RCC 7860 (cell line): ENCODE data around the gene ACOT7.
"Not testable (repeated sequence)": the region's sequence is repeated elsewhere in the genome, so short reads cannot be mapped to it uniquely, and the experiment has no call there.

ENCODE experiments used
- DNase-seq: peaks from one replicate; pipeline ENCODE4 v3.0.0-alpha.2; 2015; ENCODE audit warnings: low spot score
- FAIRE-seq: peaks from 2 replicates; lab custom pipeline; 2012; peaks lifted over from hg19 to GRCh38; lab: Jason Lieb, UNC

ACOT7 gene

DNA sequence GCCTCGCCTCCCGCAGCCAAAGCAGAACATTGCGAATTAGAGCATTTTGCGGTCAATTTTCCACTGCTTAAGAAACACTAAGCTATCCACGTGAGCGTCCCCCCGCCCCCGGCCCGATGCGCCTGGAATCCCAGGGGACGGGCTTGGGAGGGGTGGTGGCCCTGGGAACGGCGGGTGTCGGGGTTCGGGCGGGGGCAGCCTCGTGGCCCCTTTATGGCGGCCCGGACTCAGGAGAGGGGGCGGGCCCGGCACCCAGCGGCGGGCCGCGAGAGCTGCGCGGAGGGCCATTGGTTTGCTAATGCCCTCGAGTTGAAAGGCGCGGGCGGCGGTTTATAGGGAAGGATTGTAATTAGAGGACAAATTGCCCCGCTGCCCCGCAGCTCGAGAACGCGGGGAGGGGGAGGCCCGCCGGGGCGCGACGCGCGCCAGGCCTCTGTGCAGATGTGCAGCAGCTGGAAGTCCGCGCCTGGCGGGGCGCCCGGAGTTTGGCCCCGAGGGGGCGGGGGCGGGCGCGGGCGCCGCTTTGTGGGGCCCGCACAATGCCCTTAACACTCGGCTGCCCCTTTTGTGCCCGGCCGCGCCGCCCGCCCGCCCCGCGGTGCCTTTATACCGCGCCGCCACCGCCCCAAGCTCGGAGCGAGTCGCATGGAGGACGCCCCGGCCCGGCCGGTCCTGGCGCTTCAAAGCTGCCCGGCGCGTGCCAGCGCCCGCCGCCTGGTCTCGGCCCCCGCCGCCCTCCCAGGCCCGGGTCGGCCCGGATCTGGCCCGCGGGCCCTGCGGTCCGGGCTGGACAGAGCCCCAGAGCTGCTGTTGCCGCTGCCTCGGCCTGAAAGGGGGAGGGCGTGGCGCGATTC is 151.5 kb downstream of the ACOT7 start:
- FAIRE-seq: no peak
- no peak for DNase-seq

DNA sequence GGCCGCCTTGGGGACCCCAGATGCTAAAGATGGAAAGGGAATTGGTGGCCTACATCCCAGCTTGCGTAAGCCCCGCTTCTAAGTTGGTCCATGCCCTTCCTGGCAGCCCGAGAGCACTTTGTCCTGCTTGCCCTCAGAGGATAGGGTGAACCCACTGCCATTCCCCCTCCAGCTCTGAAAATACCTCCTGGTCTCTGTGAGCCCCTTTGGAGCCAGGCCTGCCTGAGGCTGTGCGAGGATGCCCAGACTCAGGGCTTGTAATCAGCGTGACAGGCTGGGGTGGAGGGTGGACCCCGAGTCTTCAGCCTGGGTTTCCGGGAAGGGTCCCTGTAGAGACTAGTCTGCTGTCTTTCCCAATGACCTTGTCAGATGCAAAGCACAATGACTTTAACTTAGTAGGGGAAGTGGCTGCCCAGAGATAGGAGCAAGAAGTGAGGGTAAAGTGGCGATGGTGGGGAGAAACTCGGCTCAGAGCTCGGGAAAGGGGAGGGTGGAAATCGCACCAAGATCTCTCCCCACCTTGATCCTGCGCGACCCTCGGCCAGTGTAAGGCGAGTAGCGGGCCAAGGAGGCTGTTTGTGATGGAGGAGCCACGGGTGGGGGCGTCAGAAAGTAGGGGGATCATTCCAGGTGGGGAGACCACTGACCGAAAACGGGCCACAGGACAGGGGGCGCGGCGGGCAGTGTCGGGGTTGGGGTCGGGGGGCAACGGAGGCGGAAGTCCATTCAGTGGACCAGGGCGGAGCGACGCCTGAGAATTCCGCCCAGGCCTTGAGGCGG is 152.3 kb downstream of the ACOT7 start:
- DNase-seq (no peak), FAIRE-seq (no peak)

DNA sequence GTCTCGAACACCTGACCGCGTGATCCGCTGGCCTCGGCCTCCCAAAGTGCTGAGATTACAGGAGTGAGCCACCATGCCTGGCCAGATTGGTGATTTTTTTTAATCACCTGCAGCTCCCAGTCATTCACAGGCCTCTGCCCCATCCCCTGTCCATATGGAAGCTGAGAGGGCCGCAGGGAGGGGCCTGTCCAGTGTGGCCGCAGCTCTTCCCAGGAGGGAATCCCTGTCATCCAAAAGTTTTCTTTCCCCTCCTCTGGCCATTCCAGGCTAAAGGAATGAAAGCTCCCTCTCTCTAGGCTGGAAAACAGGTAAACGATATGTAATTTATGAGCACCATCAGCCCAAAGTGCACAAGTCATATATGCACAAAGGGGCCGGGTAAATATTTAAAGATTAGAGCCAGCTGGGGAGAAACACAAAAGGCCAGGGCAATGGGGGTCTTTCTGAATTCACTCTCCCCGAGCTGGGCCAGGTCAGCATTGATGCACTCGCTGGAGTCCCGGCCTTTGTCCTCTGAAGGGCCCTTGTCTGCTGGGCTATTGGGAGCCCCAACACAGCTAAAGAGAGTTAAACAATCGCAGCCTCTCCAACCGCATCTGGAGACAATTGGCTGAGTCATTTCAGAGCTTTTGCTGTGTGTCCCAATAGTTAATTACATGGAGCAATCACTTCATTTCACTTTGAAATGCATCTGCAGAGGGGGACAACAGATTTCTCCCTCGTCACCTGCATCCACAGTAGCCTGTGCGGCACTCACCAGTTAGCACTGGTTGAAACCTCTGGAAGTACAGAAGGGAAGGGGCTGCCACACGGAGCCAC is 153.4 kb downstream of the ACOT7 start:
- DNase-seq: no peak
- no peak for FAIRE-seq

DNA sequence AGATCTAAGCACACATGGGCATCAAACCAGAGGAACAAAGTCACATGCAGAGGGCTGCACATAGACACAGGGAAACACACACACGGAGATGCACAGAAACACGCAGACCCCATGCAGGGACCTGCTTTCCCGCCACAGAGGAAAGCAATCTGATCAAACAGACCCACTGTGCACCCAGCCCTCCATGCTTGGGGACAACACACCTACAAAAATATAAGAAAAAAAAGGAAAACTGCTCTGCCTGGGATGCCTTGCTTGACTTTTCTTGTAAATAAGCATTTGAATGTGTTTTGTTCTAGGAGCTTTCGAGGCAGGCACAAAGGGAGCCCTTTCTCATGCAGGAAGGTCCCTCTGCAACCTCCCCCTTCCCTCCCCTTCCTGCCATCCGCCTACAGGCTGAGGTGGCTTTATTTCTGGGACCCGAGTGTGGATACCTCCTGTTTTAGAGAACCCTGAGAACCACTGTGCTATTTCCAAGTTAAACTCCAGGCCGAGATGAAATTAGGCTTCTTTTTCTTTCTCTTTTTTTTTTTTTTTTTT is 154.3 kb downstream of the ACOT7 start:
- FAIRE-seq (no peak), DNase-seq (no peak)

DNA sequence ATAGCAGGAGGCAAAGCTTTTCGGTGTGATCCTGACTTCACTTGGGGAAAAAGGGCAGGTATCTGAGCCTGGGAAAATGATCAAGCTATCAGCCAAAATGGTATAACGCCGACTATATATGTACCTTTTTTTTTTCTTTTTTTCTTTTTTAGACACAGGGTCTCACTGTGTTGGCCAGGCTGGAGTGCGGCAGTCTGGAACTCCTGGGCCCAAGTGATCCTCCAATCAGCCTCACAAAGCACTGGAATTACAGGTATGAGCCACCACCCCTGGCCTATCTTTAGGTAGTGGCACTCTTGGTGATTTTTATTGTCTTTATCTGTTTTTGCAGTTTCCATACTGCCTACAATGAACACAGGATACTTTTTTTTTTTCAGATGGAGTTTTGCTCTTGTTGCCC is 156.5 kb downstream of the ACOT7 start:
- DNase-seq: no peak
- FAIRE-seq: no peak

DNA sequence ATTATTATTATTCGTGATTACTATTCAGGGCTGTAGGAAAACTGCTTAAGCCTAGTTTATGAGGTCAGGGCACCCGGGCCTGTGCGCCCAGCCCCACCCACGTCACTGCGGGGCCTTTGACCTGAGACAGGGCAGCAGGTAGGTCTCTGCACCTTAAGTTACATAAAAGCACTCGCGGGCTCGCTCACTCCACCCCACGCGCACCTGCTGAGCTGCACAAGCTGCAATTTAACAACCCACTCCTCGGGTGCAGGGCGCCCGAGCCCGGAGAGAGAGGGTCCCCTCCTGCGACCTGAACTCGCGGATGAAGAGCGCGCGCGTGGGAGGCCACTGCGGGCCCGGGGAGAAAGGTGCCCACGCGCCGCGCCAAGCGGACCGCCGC is 158.3 kb downstream of the ACOT7 start:
- DNase-seq (no peak), FAIRE-seq (no peak)

DNA sequence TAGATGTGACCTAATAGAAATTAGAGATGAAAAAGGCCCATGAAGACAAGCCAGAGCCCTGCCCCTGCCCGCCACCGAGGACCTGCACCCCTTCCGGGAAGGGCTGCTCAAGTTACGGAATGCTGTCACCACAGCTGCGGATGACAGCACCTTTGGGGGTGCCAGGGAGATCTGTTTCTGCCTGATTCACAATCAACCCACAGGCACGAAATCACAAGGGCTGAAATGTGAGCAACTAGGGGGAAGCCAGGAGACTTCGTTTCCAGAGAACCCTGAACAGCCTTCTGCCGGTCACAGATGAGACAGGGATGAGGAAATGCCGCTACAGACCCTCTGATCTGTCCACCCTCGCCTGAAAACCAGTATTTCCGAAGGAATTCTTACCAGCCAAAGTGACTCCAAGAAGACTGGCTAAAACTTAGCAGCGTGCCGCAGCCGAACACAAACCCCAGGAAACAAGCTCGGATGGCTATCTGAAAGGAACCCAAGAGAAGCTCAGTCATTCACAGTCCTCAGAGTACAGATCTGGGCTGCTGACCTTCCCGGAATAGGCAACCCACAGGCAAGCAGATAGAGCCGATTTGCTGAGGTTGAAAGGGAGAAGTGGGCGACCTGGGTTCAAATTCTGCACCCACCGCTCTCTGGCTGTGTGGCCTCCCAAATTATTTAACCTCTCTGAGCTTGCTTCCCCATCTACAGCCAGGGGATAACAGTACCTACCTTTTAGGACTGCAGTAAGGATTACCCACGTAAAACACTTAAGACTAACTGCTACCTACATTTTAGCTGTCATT is 158.9 kb downstream of the ACOT7 start:
- FAIRE-seq (no peak), DNase-seq (no peak)

DNA sequence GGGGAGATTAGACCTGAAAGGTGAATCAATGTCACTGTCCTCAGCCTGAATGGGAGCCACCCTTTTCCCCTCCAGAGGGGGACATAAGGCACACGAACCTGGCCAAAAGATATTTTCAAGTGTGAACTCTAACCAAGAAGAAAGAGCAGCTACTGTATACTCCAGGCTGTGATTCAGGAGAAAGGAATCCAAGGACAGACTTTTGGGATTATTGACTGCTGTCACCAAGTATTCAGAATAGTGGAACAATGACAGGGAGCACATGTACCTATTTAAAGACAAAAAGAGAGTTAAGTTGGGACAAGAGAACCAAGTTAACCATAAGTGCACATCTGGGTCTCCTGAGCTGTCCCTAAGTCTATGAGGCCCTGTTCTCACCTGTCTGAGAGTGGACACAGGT is 160.2 kb downstream of the ACOT7 start:
- no peak for DNase-seq
- FAIRE-seq: no peak

DNA sequence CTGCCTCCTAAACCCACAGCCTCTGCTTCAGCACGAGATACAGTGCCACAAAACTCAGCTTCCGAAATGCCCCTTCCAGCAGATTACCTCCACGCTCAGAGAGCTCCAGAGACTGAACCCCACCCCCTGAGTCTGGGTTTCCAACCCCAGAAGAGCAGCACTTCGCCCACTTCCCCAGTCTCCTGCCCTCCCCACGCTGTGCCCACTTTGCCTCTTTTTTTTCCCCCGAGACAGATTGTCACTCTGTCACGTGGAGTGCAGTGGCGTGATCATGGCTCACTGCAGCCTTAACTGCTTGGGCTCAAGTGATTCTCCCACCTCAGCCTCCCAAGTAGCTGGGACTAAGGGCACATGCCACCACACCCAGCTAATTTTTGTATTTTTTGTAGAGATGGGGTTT is 167.9 kb downstream of the ACOT7 start:
- DNase-seq (no peak), FAIRE-seq (no peak)

DNA sequence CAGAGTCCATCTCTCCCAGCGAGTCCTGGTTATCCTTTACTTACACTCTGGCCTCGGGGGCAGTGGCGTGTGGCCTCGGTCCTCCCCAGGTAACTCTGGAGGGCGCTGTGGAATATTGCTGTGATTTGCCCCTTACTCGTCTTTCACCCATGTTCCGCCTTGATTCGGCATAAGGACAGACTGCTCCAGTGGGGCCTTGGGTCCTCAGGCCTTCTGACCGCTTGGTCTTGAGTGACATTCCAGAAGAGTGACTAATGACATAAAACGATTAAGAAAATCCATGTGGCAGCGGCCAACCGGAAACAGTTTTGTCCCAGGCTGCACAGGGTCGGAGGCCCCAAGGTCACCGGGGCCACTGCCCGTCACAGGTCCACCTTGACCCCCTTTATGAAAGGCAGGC is 168.8 kb downstream of the ACOT7 start:
- peak; percentile 62 for DNase-seq

DNA sequence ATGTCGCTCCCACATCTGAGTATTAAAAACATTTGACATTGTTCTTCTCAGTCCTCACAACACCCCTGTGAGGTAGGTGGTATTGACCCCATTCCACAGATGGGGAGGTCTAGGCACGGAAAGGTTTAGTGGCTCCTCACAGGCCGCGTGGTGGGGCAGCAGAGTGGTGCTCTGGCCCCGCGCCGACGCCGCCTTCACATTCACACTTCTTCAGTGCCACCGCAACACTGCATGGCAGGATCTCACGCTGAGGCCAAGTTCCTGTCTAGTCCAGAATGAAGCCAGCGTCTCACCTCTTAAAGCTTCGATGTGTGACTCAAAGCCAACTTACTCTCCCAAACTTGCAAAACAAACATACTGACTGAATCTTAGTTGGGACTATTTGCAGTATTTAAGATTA is 169.9 kb downstream of the ACOT7 start:
- FAIRE-seq: no peak
- DNase-seq: no peak

More for the DNA sequence above, 168.8 kb downstream of the ACOT7 start:
- FAIRE-seq: peak; percentile 40

DNA sequence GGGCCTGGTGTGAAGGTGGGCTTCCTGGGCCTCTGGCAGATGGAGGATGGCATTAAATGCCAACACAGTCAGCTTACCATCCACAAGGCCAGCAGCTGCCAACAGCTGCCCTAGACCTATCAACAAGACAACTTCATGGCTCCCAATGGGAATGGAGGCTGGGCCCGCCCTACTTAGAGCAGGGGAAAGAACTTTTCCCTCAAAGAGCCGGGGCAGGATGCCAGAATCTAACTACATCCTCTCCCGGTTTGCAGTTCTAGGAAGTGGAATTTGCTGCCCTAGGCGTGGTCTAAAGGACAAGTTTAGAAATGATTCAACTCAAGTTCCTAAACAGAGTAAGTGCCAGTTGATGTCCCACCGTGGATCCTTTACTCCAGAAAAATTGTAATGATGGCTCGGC is 170.9 kb downstream of the ACOT7 start:
- no peak for FAIRE-seq

DNA sequence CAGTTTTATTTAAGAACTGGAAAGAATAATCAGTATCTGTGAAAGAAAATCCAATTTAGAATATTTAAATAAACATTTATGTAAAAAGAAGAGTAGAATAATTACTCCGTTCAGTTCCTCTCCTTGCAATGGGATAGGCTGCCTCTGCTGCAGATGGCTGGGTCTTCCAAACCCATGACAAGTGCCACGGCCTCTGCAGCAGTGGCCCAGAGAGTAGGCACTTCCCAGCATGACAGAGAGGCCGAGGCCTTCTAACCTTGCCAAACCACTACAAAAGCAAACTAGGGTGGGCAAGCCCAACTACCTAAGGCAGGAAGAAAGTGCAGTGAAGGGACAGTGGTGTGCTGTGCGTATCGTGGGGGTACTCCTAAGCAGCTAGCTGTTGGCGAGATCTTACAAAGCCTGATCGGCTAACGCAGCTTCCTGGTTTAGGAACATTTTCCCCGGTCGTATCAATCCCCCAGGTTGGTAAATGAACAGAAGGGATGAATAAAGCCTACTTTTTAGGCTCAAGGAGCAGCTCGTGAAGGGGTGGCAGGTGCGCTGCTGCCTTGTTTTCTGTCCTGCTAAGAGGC is 172.3 kb downstream of the ACOT7 start:
- DNase-seq (no peak), FAIRE-seq (no peak)

More for the DNA sequence above, 170.9 kb downstream of the ACOT7 start:
- DNase-seq: no peak

DNA sequence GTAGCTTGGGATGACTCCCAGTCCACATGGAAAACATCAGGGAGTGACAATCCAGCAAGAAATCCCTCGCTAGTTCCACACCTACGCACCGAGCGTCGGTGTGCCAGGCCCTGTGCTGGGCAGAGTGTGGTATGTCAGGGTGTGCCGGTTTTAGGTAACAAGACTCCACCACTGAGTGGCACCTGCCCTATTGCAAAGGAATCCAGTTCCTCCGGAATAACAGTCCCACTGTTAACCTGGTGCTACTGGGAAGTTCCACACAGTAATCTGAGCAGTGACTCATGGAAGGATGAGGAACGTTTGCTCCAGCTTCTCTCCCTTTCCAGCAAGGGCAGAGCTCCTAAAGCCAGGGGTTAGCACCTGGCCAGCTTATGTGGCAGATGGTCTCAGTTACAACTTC is 173.3 kb downstream of the ACOT7 start:
- DNase-seq: no peak
- FAIRE-seq: no peak

DNA sequence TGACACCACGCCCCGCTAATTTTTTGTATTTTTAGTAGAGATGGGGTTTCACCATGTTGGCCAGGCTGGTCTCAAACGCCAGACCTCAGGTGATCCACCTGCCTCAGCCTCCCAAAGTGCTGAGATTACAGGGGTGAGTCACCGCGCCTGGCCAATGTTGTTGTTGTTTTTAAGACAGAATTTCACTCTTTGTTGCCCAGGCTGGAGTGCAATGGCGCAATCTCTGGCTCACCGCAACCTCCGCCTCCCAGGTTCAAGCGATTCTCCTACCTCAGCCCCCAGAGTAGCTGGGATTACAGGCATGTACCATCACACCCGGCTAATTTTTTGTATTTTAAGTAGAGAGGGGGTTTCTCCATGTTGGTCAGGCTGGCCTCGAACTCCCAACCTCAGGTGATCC is 173.9 kb downstream of the ACOT7 start:
- DNase-seq, FAIRE-seq: not testable (repeated sequence)

DNA sequence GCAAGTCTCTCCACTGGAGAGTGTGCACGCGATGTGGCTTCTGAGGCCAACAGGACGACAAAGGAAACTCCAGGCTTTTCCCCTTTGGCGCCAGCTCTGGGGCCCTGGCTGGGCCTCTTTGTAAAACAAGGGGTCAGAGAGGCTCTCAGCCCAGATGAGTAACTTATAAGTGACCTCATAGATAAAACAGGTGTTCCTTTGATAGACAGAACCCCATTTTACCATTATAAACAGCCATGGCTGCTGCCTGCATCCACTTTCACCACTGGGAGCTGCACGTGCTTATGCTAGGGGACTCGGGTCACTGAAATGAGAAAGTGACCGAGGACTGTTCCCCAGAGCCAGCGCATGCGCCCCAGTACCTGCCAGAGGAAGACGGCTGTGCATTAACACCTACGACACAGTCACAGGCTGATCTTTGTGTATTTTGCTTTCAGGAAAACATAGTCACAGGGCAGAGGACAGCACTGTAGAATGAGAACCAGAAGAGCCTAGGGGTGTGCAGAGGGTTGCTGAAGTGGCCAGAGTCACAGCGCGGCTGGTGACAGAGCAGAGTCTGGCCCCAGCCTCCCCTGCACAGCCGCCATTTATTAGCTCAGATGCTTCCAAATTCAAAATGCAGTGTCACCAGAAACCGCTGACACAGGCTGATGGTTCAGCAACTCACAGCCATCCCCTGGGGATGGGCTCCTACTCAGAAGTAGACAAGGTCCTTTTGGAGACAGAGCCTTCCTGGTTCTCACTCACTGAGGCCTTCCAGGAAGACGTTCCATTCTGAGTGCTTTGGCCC is 175.0 kb downstream of the ACOT7 start:
- DNase-seq: no peak
- FAIRE-seq: no peak
